Measurements from ENCODE around the gene EBLN1. TPM values are rescaled to one million over a fixed set of nuclear protein-coding genes. Genes with fewer than 3 reads are reported as not detected.

Gene EBLN1
- total and polyA plus RNA-seq, 2 of the 13 experiments (the other 11 are each of a cell fraction or from before 2014, with no cell fraction given), result not detected

GRCh38 chr10:22228943-22229801, 11.4 kb upstream of the EBLN1 start (continued):
- peak; percentile 64; the same call in 1 of the 2 replicates for TF ChIP-seq HIVEP1 (CRISPR knock-in tag; IDR thresholded peaks at IDR 0.05)
- 0 out of 2 replicates have a peak, but pooled peaks have one; percentile 72 for TF ChIP-seq ZBTB7A (CRISPR knock-in tag; IDR thresholded peaks at IDR 0.05)
- TF ChIP-seq KLF15 (CRISPR knock-in tag; IDR thresholded peaks at IDR 0.05; ENCODE audit: borderline replicate concordance), result no peak
- peak; percentile 67; the same call in 1 of the 2 replicates for TF ChIP-seq ZMYM3 (CRISPR knock-in tag; IDR thresholded peaks at IDR 0.05)
- TF ChIP-seq SNAI1 (CRISPR knock-in tag; IDR thresholded peaks at IDR 0.05; ENCODE audit: borderline replicate concordance), result no peak
- TF ChIP-seq STAG1 (CRISPR knock-in tag; IDR thresholded peaks at IDR 0.05), result no peak
- peak; percentile 45; the same call in 1 of the 2 replicates for TF ChIP-seq ATF3 (CRISPR knock-in tag; IDR thresholded peaks at IDR 0.05)
- TF ChIP-seq SP2 (CRISPR knock-in tag; IDR thresholded peaks at IDR 0.05), result no peak
- TF ChIP-seq MLLT10 (CRISPR knock-in tag; IDR thresholded peaks at IDR 0.05), result no peak
- TF ChIP-seq, protein P1, sequence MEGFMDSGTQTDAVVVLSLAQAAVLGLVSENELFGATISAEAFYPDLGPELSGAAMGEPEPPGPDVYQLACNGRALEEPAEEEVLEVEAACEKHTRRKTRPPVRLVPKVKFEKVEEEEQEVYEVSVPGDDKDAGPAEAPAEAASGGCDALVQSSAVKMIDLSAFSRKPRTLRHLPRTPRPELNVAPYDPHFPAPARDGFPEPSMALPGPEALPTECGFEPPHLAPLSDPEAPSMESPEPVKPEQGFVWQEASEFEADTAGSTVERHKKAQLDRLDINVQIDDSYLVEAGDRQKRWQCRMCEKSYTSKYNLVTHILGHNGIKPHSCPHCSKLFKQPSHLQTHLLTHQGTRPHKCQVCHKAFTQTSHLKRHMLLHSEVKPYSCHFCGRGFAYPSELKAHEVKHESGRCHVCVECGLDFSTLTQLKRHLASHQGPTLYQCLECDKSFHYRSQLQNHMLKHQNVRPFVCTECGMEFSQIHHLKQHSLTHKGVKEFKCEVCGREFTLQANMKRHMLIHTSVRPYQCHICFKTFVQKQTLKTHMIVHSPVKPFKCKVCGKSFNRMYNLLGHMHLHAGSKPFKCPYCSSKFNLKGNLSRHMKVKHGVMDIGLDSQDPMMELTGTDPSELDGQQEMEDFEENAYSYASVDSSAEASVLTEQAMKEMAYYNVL (CRISPR knock-in tag; IDR thresholded peaks at IDR 0.05; ENCODE audit: borderline replicate concordance), result peak; percentile 61; the same call in 1 of the 2 replicates
- no peak for TF ChIP-seq EP300 (IDR thresholded peaks at IDR 0.05; ENCODE audit: low read depth in 2 of 2, low read length in 2 of 2)
- no peak for TF ChIP-seq EP300 (CRISPR knock-in tag; IDR thresholded peaks at IDR 0.05; ENCODE audit: borderline replicate concordance)
- TF ChIP-seq PHF21A (CRISPR knock-in tag; IDR thresholded peaks at IDR 0.05), result peak; percentile 87
- TF ChIP-seq PAF1 (CRISPR knock-in tag; IDR thresholded peaks at IDR 0.05), result no peak
- TF ChIP-seq ZNF382 (CRISPR knock-in tag; IDR thresholded peaks at IDR 0.05; ENCODE audit: borderline replicate concordance), result no peak
- TF ChIP-seq ZMYM4 (CRISPR knock-in tag; IDR thresholded peaks at IDR 0.05), result peak; percentile 77
- TF ChIP-seq MAFG (CRISPR knock-in tag; IDR thresholded peaks at IDR 0.05), result no peak
- no peak; the same call in 1 of the 2 replicates for TF ChIP-seq SAFB2 (CRISPR knock-in tag; IDR thresholded peaks at IDR 0.05; ENCODE audit: borderline replicate concordance, low read depth)
- TF ChIP-seq ZKSCAN8 (CRISPR knock-in tag; IDR thresholded peaks at IDR 0.05; ENCODE audit: borderline replicate concordance), result peak; percentile 47; the same call in 1 of the 2 replicates
- TF ChIP-seq PCBP2 (optimal IDR thresholded peaks at IDR 0.05; ENCODE audit: low read depth, low read length, poor library complexity, severe bottlenecking), result no peak
- TF ChIP-seq, protein P2, sequence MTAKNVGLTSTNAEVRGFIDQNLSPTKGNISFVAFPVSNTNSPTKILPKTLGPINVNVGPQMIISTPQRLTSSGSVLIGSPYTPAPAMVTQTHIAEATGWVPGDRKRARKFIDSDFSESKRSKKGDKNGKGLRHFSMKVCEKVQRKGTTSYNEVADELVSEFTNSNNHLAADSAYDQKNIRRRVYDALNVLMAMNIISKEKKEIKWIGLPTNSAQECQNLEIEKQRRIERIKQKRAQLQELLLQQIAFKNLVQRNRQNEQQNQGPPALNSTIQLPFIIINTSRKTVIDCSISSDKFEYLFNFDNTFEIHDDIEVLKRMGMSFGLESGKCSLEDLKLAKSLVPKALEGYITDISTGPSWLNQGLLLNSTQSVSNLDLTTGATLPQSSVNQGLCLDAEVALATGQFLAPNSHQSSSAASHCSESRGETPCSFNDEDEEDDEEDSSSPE (CRISPR knock-in tag; IDR thresholded peaks at IDR 0.05), result peak; percentile 43; the same call in 1 of the 2 replicates
- no peak for TF ChIP-seq SIN3B (IDR thresholded peaks at IDR 0.05; ENCODE audit: low read length)
- no peak for TF ChIP-seq JARID2 (CRISPR knock-in tag; IDR thresholded peaks at IDR 0.05; ENCODE audit: insufficient replicate concordance)
- no peak for TF ChIP-seq ARNT (IDR thresholded peaks at IDR 0.05)
- TF ChIP-seq ZNF432 (CRISPR knock-in tag; IDR thresholded peaks at IDR 0.05; ENCODE audit: borderline replicate concordance), result no peak
- TF ChIP-seq FOXO1 (CRISPR knock-in tag; IDR thresholded peaks at IDR 0.05), result 0 out of 2 replicates have a peak, but pooled peaks have one; percentile 28
